H9 (cell line): ENCODE data around the gene FSIP1. TPM values are rescaled to one million over a fixed set of nuclear protein-coding genes. Genes with fewer than 3 reads are reported as not detected.

ENCODE experiments used
- DNase-seq: peaks from one replicate; pipeline ENCODE4 v3.0.0-alpha.2; 2017
- H2AFZ ChIP-seq: one replicate; pipeline ENCODE4 v1.6.1; 2013; ENCODE audit warnings: mild to moderate bottlenecking, low read length, control low read depth, moderate library complexity
- H2AK5ac ChIP-seq: 2 replicates; pipeline ENCODE4 v1.6.1; 2013; ENCODE audit warnings: low read length, control low read depth, mixed read lengths; ENCODE audit not compliant: insufficient read length
- H2BK120ac ChIP-seq: one replicate; pipeline ENCODE4 v1.6.1; 2013; ENCODE audit warnings: low read depth, mild to moderate bottlenecking, low read length, control low read depth, inconsistent platforms; ENCODE audit not compliant: poor library complexity, severe bottlenecking
- H2BK12ac ChIP-seq: 2 replicates; pipeline ENCODE4 v1.6.1; 2013; ENCODE audit warnings: low read length, control low read depth, mixed read lengths, low read depth; ENCODE audit not compliant: insufficient read length
- H2BK15ac ChIP-seq: 2 replicates; pipeline ENCODE4 v1.6.1; 2013; ENCODE audit warnings: low read depth, low read length, control low read depth
- H2BK20ac ChIP-seq: one replicate; pipeline ENCODE4 v1.6.1; 2013; ENCODE audit warnings: low read depth, mild to moderate bottlenecking, low read length, control low read depth, inconsistent platforms; ENCODE audit not compliant: poor library complexity, severe bottlenecking
- H2BK5ac ChIP-seq: 2 replicates; pipeline ENCODE4 v1.6.1; 2013; ENCODE audit warnings: low read length, control low read depth, mixed read lengths; ENCODE audit not compliant: insufficient read length
- H3K14ac ChIP-seq: 2 replicates; pipeline ENCODE4 v1.6.1; 2013; ENCODE audit warnings: low read length, control low read depth; ENCODE audit not compliant: insufficient read depth
- H3K18ac ChIP-seq: 2 replicates; pipeline ENCODE4 v1.6.1; 2013; ENCODE audit warnings: low read depth, mild to moderate bottlenecking, mixed read lengths, low read length, control low read depth; ENCODE audit not compliant: insufficient read length
- H3K23ac ChIP-seq: 2 replicates; pipeline ENCODE4 v1.6.1; 2013; ENCODE audit warnings: low read length, control low read depth, mixed read lengths, low read depth; ENCODE audit not compliant: insufficient read length
- H3K23me2 ChIP-seq: 2 replicates; pipeline ENCODE4 v1.6.1; 2013; ENCODE audit warnings: low read depth, mild to moderate bottlenecking, mixed read lengths, low read length, control low read depth; ENCODE audit not compliant: insufficient read length, poor library complexity, severe bottlenecking
- H3K27ac ChIP-seq: 2 replicates; pipeline ENCODE4 v1.5.1; 2013; ENCODE audit warnings: low read length, control low read depth, mixed read lengths, low read depth; ENCODE audit not compliant: insufficient read length
- H3K27me3 ChIP-seq: 2 replicates; pipeline ENCODE4 v1.6.1; 2013; ENCODE audit warnings: low read length, control low read depth, inconsistent platforms; ENCODE audit not compliant: insufficient read depth
- H3K4ac ChIP-seq: 2 replicates; pipeline ENCODE4 v1.6.1; 2013; ENCODE audit warnings: low read depth, mild to moderate bottlenecking, control low read depth, inconsistent platforms, low read length, moderate library complexity
- H3K4me1 ChIP-seq: 2 replicates; pipeline ENCODE4 v1.6.1; 2013; ENCODE audit warnings: low read length, control low read depth, inconsistent platforms; ENCODE audit not compliant: insufficient read depth
- H3K4me2 ChIP-seq: 2 replicates; pipeline ENCODE4 v1.6.1; 2013; ENCODE audit warnings: low read length, control low read depth, mixed read lengths; ENCODE audit not compliant: insufficient read length, insufficient read depth
- H3K56ac ChIP-seq: 2 replicates; pipeline ENCODE4 v1.6.1; 2013; ENCODE audit warnings: low read depth, mild to moderate bottlenecking, mixed read lengths, low read length, control low read depth; ENCODE audit not compliant: insufficient read length
- H3K79me1 ChIP-seq: 2 replicates; pipeline ENCODE4 v1.6.1; 2013; ENCODE audit warnings: low read depth, mild to moderate bottlenecking, moderate library complexity, low read length, control low read depth, inconsistent platforms; ENCODE audit not compliant: insufficient read depth, poor library complexity, severe bottlenecking
- H3K79me2 ChIP-seq: 2 replicates; pipeline ENCODE4 v1.6.1; 2013; ENCODE audit warnings: low read length, control low read depth, inconsistent platforms; ENCODE audit not compliant: insufficient read depth
- H3K9ac ChIP-seq: 2 replicates; pipeline ENCODE4 v1.6.1; 2013; ENCODE audit warnings: low read length, control low read depth, mixed read lengths; ENCODE audit not compliant: insufficient read length; ENCODE audit errors: extremely low read depth
- H3K9me3 ChIP-seq: one replicate; pipeline ENCODE4 v1.6.1; 2013; ENCODE audit warnings: low read depth, low read length, inconsistent platforms; ENCODE audit not compliant: control insufficient read depth
- H3T11ph ChIP-seq: one replicate; pipeline ENCODE4 v1.6.1; 2013; ENCODE audit warnings: mild to moderate bottlenecking, low read length, control low read depth, inconsistent platforms
- H4K20me1 ChIP-seq: one replicate; pipeline ENCODE4 v1.6.1; 2013; ENCODE audit not compliant: control insufficient read depth, insufficient read length, insufficient read depth
- H4K5ac ChIP-seq: 2 replicates; pipeline ENCODE4 v1.6.1; 2013; ENCODE audit warnings: low read depth, mild to moderate bottlenecking, mixed read lengths, low read length, control low read depth; ENCODE audit not compliant: insufficient read length
- H4K8ac ChIP-seq: replicated peaks from 2 replicates; pipeline ENCODE4 v1.6.1; 2013; ENCODE audit warnings: low read length, control low read depth, mixed read lengths, low read depth; ENCODE audit not compliant: insufficient read length
- H4K91ac ChIP-seq: 2 replicates; pipeline ENCODE4 v1.6.1; 2013; ENCODE audit warnings: low read depth, mild to moderate bottlenecking, moderate library complexity, mixed read lengths, low read length, control low read depth; ENCODE audit not compliant: insufficient read length
- H3K27ac Mint-ChIP-seq, 3 experiments: 2 replicates in 2 of 3; 3 replicates in 1 of 3; pipeline ENCODE4 v1.8.0; 2020 to 2021; ENCODE audit warnings: mixed read lengths in 3 of 3, mild to moderate bottlenecking in 1 of 3, moderate library complexity in 1 of 3
- H3K27me3 Mint-ChIP-seq: 2 replicates; pipeline ENCODE4 v1.8.0; 2021; ENCODE audit warnings: low read depth, mild to moderate bottlenecking, moderate library complexity, mixed read lengths
- H3K36me3 Mint-ChIP-seq, 3 experiments: 2 replicates in 2 of 3; 3 replicates in 1 of 3; pipeline ENCODE4 v1.8.0; 2020 to 2021; ENCODE audit warnings: low read depth in 3 of 3, mixed read lengths in 3 of 3; ENCODE audit not compliant: insufficient read depth in 1 of 3
- H3K4me1 Mint-ChIP-seq, 2 experiments: 2 replicates each; pipeline ENCODE4 v1.8.0; 2020; ENCODE audit warnings: mixed read lengths in 2 of 2
- H3K4me3 Mint-ChIP-seq, 2 experiments: 2 replicates in 1 of 2; 3 replicates in 1 of 2; pipeline ENCODE4 v1.8.0; 2020 to 2021; ENCODE audit warnings: mild to moderate bottlenecking in 2 of 2, mixed read lengths in 2 of 2, moderate library complexity in 1 of 2
- H3K9me3 Mint-ChIP-seq, 2 experiments: 2 replicates in 1 of 2; 3 replicates in 1 of 2; pipeline ENCODE4 v1.8.0; 2020; ENCODE audit warnings: mild to moderate bottlenecking in 2 of 2, mixed read lengths in 2 of 2, moderate library complexity in 1 of 2
- CTCF ChIP-seq: fragments of 200-600 bp; sonication (generic); conservative IDR thresholded peaks from 3 replicates; pipeline ENCODE4 v1.8.0; 2021; ENCODE audit warnings: antibody characterized with exemption, mild to moderate bottlenecking
- WGBS: extraction: QIAGEN DNeasy Blood & Tissue Kit; methylation state at CpG from one replicate; pipeline ENCODE4 v1.1.7; 2013; ENCODE audit warnings: missing lambda C conversion rate, low lambda C conversion rate, mixed read lengths; ENCODE audit not compliant: insufficient read length; ENCODE audit errors: extremely low coverage; 5-methylcytosine and 5-hydroxymethylcytosine counted together
- total RNA-seq: library from RNA; stranded (reverse); gene quantifications from 2 replicates; pipeline ENCODE4 v1.2.1, GENCODE V29; 2021

Gene FSIP1
- total RNA-seq, 1 experiment from 2014 or later: 0.96 TPM

GRCh38 chr15:39598186-39598850 lies 184.3 kb downstream of the FSIP1 start:
- Histone ChIP-seq H2BK15ac (no peak overlapping the region), H2AK5ac (no peak overlapping the region), H4K91ac (no peak overlapping the region), H3K27me3 (no peaks in the 10 kb centered on the region), H3K4ac (no peak overlapping the region), H4K20me1 (no peaks in the 10 kb centered on the region), H3K18ac (no peak overlapping the region), H4K5ac (no peak overlapping the region), H2BK12ac (no peak overlapping the region), H3K27ac (no peak overlapping the region), H2BK5ac (no peak overlapping the region), H2BK120ac (no peak overlapping the region), H3K56ac (no peak overlapping the region), H3K4me2 (no peak overlapping the region), H2AFZ (no peak overlapping the region), H3K23me2 (no peaks in the 10 kb centered on the region), H3K9me3 (no peaks in the 10 kb centered on the region), H3K14ac (no peak overlapping the region), H3T11ph (no peak overlapping the region), H3K9ac (no peak overlapping the region), H3K4me1 (no peaks in the 10 kb centered on the region), H2BK20ac (no peak overlapping the region), H4K8ac (no peak overlapping the region), H3K79me1 (no peaks in the 10 kb centered on the region), H3K23ac (no peak overlapping the region), H3K79me2 (no peaks in the 10 kb centered on the region)
- Mint-ChIP-seq H3K27ac (no peak overlapping the region), H3K4me1 (peaks cover 5 to 7% of the 10 kb centered on the region in 2 experiments), H3K36me3 (peaks cover 12 to 31% (median 28%) of the 10 kb centered on the region in 3 experiments; a peak in 6 of 7 replicates), H3K27me3 (no peaks in the 10 kb centered on the region), H3K9me3 (no peaks in the 10 kb centered on the region), H3K4me3 (no peak overlapping the region)
- no peak for DNase-seq
- no CpG with 5 or more reads among the region's 3 CpGs for WGBS
- no peak for TF ChIP-seq CTCF
